SJSA1 (cell line): Measurements from ENCODE around the gene COA7. TPM values are rescaled to one million over a fixed set of nuclear protein-coding genes. Genes with fewer than 3 reads are reported as not detected.

Source experiments
- DNase-seq, 2 experiments: peaks; one replicate each; pipeline ENCODE4 v3.0.0-alpha.2; 2015 to 2020; ENCODE audit warnings: low spot score in 2 of 2, low read depth in 1 of 2
- H3K27ac ChIP-seq: fragments of 250-450 bp; sonication (Bioruptor Pico); 2 replicates; pipeline ENCODE4 v1.5.1; 2020; ENCODE audit warnings: mild to moderate bottlenecking, moderate library complexity
- H3K27me3 ChIP-seq: fragments of 250-450 bp; sonication (Bioruptor Pico); replicated peaks from 2 replicates; pipeline ENCODE4 v1.5.1; 2020; ENCODE audit warnings: mild to moderate bottlenecking, moderate library complexity
- H3K36me3 ChIP-seq: fragments of 250-450 bp; sonication (Bioruptor Pico); 2 replicates; pipeline ENCODE4 v1.5.1; 2020; ENCODE audit warnings: mild to moderate bottlenecking
- H3K4me1 ChIP-seq: fragments of 250-450 bp; sonication (Bioruptor Pico); replicated peaks from 2 replicates; pipeline ENCODE4 v1.6.1; 2021; ENCODE audit warnings: mild to moderate bottlenecking
- H3K4me3 ChIP-seq: fragments of 250-450 bp; sonication (Bioruptor Pico); 2 replicates; pipeline ENCODE4 v1.5.1; 2020; ENCODE audit warnings: mild to moderate bottlenecking
- H3K9me3 ChIP-seq: fragments of 250-450 bp; sonication (Bioruptor Pico); replicated peaks from 2 replicates; pipeline ENCODE4 v1.5.1; 2020; ENCODE audit warnings: mild to moderate bottlenecking
- total RNA-seq: library from RNA; depleted of rRNA; stranded (reverse); fragments of >200 nt; shearing (Covaris generic); gene quantifications from 2 replicates; pipeline ENCODE4 v1.2.3, GENCODE V29; 2014

The COA7 gene
- total RNA-seq, 1 experiment from 2014 or later: 9.4 TPM

GRCh38 chr1:52672946-52673345 lies 25.2 kb downstream of the COA7 start:
- peaks cover 9% of the 10 kb centered on the region for H3K4me1 ChIP-seq
- no peaks in the 10 kb centered on the region for H3K36me3 ChIP-seq
- no peak overlapping the region for H3K27ac ChIP-seq
- H3K9me3 ChIP-seq: no peaks in the 10 kb centered on the region
- no peaks in the 10 kb centered on the region for H3K27me3 ChIP-seq
- DNase-seq: no peak
- no peak overlapping the region for H3K4me3 ChIP-seq

DNA sequence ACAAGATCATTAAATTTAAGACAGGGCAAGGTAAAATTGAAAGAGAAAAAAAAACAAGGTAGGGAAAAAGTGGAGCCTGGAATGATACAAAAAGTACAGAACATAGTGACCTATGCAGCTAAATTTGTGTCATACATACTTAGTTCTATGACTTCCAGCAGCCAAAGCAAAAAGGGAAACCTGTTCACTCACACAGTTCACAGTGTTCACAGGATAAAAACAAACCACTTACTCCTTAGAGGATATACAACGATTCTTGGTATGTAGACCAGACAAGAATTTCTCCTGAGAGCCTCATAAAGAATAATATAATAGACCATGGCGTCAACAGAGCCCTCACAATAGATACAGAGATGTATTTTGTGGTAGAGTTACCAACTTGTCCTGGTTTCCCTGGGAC lies 27.5 kb downstream of the COA7 start:
- DNase-seq: no peak
- H3K27me3 ChIP-seq: no peaks in the 10 kb centered on the region
- H3K27ac ChIP-seq: no peak overlapping the region
- peaks cover 13% of the 10 kb centered on the region for H3K4me1 ChIP-seq
- no peaks in the 10 kb centered on the region for H3K9me3 ChIP-seq
- H3K36me3 ChIP-seq: no peaks in the 10 kb centered on the region
- no peak overlapping the region for H3K4me3 ChIP-seq

- peak in 1 of 2 experiments; percentile 37 for DNase-seq
- no peak overlapping the region for H3K4me3 ChIP-seq
- no peaks in the 10 kb centered on the region for H3K36me3 ChIP-seq
- no peaks in the 10 kb centered on the region for H3K27me3 ChIP-seq
- H3K27ac ChIP-seq: peak overlapping the region; percentile 54
- H3K9me3 ChIP-seq: no peaks in the 10 kb centered on the region
- peaks cover 19% of the 10 kb centered on the region for H3K4me1 ChIP-seq
Measured at GRCh38 chr1:52669696-52670095, 28.5 kb downstream of the COA7 start.

GRCh38 chr1:52668711-52669110 lies 29.4 kb downstream of the COA7 start:
- no peaks in the 10 kb centered on the region for H3K9me3 ChIP-seq
- DNase-seq: no peak
- no peaks in the 10 kb centered on the region for H3K36me3 ChIP-seq
- H3K27ac ChIP-seq: no peak overlapping the region
- H3K27me3 ChIP-seq: no peaks in the 10 kb centered on the region
- H3K4me3 ChIP-seq: no peak overlapping the region
- H3K4me1 ChIP-seq: peaks cover 21% of the 10 kb centered on the region

GRCh38 chr1:52667984-52668383 lies 30.2 kb downstream of the COA7 start:
- Histone ChIP-seq H3K27ac (no peak overlapping the region), H3K4me1 (peaks cover 28% of the 10 kb centered on the region), H3K9me3 (no peaks in the 10 kb centered on the region), H3K36me3 (no peaks in the 10 kb centered on the region), H3K27me3 (no peaks in the 10 kb centered on the region), H3K4me3 (no peak overlapping the region)
- no peak for DNase-seq

- no peak overlapping the region for H3K27ac ChIP-seq
Measured at GRCh38 chr1:52667290-52667689, 30.9 kb downstream of the COA7 start.

DNA sequence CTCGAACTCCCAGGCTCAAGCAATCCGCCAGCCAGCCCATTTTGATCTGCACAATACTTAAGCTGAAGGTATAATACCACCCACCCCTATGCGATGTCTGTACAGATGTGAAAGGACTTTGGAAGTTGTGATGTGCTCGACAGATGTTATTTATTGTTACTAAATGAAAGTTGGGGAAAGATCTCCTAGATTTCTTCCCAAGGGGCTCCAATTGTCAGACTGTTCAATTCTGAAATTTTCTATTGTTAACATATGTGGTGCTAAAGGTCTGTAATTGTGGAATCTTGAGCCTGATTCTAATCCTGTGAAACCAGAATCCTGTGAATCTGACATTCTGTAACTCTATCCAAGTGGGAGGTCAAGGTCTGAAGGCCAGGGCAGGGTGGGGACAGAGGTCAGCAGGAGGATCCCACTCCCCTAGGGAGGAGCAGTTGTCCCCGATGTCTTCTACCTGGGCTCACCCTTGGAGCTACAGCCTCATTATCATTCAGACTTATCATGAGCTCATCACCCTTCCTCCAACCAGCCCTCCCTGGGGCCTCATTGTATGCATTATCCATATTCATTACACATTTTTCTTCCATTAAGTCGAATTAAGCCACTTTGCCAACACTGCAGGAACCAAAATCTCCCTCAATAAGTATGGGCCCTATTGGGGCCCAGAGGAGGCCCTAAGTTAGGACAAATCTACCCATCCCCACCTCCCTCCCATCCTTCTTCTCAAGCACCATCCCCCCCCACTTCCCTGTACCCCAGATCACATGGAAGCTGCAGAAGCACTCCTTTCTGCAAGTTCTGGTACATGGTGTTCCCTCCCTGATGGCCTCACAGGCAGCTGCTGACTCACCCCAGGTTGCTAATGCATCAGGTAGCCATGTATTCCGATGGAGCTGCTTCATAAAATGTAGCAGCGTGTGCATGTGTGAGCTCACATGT lies 32.9 kb downstream of the COA7 start:
- no peaks in the 10 kb centered on the region for H3K27me3 ChIP-seq
- H3K36me3 ChIP-seq: no peaks in the 10 kb centered on the region
- no peak overlapping the region for H3K27ac ChIP-seq
- no peak for DNase-seq
- H3K4me3 ChIP-seq: no peak overlapping the region
- H3K4me1 ChIP-seq: peaks cover 54% of the 10 kb centered on the region
- no peaks in the 10 kb centered on the region for H3K9me3 ChIP-seq

More at GRCh38 chr1:52667290-52667689, 30.9 kb downstream of the COA7 start:
- Histone ChIP-seq H3K27me3 (no peaks in the 10 kb centered on the region), H3K9me3 (no peaks in the 10 kb centered on the region), H3K4me3 (no peak overlapping the region), H3K4me1 (peaks cover 33% of the 10 kb centered on the region), H3K36me3 (no peaks in the 10 kb centered on the region)
- DNase-seq: no peak

DNA sequence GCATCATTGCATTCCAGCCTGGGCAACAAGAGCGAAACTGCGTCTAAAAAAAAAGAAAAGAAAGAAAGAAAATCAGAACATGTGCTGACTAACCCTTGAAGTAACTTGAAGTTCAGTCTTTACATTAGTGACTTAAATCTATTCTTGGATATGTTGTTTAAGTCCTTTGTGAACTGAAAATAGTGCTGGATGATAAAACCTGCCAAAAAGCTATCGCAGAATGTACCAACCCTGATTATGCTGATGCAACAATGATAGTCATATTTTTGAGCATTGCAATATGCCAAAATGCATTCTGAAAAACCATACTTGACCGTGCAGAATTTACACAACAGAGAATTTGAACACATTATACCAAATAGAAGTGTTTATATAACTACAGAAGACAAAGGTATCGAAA lies 34.4 kb downstream of the COA7 start:
- no peaks in the 10 kb centered on the region for H3K36me3 ChIP-seq
- no peak for DNase-seq
- no peaks in the 10 kb centered on the region for H3K9me3 ChIP-seq
- no peak overlapping the region for H3K4me3 ChIP-seq
- H3K4me1 ChIP-seq: peaks cover 61% of the 10 kb centered on the region
- no peaks in the 10 kb centered on the region for H3K27me3 ChIP-seq
- peak overlapping the region; percentile 85 for H3K27ac ChIP-seq

- H3K4me1 ChIP-seq: peaks cover 66% of the 10 kb centered on the region
- peak overlapping the region; percentile 85 for H3K27ac ChIP-seq
- peak overlapping the region; percentile 15 for H3K4me3 ChIP-seq
- H3K27me3 ChIP-seq: no peaks in the 10 kb centered on the region
- no peaks in the 10 kb centered on the region for H3K36me3 ChIP-seq
- DNase-seq: peak; percentile 88 to 96
- H3K9me3 ChIP-seq: no peaks in the 10 kb centered on the region
Measured at GRCh38 chr1:52662645-52663313, 35.4 kb downstream of the COA7 start.

GRCh38 chr1:52660807-52661206 lies 37.3 kb downstream of the COA7 start:
- H3K27ac ChIP-seq: peak overlapping the region; percentile 85
- no peak for DNase-seq
- no peaks in the 10 kb centered on the region for H3K9me3 ChIP-seq
- H3K27me3 ChIP-seq: no peaks in the 10 kb centered on the region
- H3K4me3 ChIP-seq: no peak overlapping the region
- peaks cover 64% of the 10 kb centered on the region for H3K4me1 ChIP-seq
- H3K36me3 ChIP-seq: no peaks in the 10 kb centered on the region

DNA sequence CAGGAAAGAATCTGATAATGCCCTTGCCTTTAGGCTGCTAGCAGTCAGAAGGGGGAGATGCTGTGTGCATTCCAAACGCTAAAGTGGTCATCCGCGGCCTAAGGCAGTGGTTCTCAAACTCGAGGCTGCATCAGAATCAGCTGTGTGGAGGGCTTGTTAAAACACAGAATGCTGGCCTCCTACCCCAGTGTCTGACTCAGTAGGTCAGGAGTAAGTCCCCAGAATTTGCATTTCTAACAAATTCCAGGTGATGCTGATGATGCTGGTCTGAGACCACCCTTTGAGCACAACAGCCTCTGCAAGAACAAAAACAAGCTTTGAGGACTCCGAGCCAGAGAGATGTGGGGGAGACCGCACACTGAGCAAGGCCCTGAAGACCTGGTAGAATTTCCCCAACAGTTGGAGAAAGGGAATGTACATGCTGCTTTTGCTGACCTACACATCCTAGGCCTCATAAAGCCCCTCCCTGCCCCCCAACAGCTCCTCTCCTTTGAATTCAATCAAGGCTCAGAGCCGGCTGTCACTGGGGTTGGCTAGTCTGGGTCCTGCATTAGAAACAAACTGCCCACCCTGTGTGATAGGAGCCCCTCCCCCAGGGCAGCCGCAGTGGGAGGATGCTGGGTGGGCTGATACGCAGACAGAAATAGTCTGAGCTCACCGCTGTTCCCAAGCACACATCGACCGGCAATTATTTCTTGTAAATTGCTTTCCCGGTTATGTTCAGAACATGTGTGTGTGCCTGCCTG lies 38.1 kb downstream of the COA7 start:
- peak; percentile 95 to 97 for DNase-seq
- Histone ChIP-seq H3K36me3 (no peaks in the 10 kb centered on the region), H3K4me3 (no peak overlapping the region), H3K27ac (peak overlapping the region; percentile 85), H3K27me3 (no peaks in the 10 kb centered on the region), H3K4me1 (peaks cover 56% of the 10 kb centered on the region), H3K9me3 (no peaks in the 10 kb centered on the region)

DNA sequence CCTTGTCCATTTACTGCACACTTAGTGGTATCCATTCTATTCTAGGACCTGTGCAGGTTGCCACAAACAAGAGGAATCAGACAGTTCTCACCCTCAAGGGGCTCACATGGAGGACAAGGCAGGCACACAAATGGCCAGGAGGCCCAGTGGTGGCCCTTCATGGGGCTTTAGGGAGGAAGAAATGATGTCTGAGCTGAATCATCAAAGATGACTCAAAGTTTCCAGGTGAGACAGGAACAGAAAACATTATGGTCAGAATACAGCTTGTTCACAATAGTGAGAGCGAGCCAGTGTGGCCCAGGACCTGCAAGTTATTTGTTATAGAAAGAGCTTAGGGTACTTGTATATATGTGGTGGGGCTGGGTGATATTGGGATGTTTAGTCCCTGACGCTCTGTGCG lies 38.8 kb downstream of the COA7 start:
- Histone ChIP-seq H3K27me3 (no peaks in the 10 kb centered on the region), H3K4me1 (peaks cover 56% of the 10 kb centered on the region), H3K9me3 (no peaks in the 10 kb centered on the region), H3K4me3 (no peak overlapping the region), H3K36me3 (no peaks in the 10 kb centered on the region), H3K27ac (peak overlapping the region; percentile 85)
- DNase-seq: no peak

GRCh38 chr1:52658795-52659194 lies 39.4 kb downstream of the COA7 start:
- peaks cover 55% of the 10 kb centered on the region for H3K4me1 ChIP-seq
- no peaks in the 10 kb centered on the region for H3K36me3 ChIP-seq
- H3K27ac ChIP-seq: peak overlapping the region; percentile 85; the same call in 1 of the 2 replicates
- H3K4me3 ChIP-seq: no peak overlapping the region
- H3K9me3 ChIP-seq: no peaks in the 10 kb centered on the region
- H3K27me3 ChIP-seq: no peaks in the 10 kb centered on the region
- no peak for DNase-seq
